ENCODE measurements around the gene RPL5.

DNA sequence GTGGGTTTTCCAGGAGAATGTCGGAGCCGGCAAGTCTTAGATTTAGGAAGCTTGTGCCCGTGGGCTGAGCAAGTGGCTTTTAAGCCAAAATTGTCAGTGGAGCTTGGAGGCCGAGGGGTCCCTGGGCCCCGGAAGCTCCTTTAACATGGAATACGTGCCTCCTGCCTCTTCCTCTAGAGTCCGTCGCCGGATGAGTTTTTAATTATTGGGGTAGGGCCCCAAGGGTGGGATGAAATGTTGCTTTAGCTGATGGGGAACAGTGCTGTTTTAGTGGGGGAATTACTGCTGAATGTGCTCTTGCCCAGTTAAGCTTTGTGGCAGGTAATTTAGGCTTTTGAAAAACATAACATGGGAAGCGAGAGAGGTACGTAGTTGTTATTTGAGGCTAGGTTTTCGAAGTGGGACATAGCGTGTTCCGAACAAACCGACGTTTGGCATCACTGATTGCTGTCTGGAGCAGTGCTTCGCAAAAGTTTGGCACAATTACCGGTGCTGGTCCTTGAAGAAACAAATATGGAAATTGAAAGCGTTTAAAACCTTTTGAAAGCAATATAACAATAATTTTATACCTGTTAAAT is 786 bp downstream of the RPL5 start:
- TF ChIP-seq, protein P1, sequence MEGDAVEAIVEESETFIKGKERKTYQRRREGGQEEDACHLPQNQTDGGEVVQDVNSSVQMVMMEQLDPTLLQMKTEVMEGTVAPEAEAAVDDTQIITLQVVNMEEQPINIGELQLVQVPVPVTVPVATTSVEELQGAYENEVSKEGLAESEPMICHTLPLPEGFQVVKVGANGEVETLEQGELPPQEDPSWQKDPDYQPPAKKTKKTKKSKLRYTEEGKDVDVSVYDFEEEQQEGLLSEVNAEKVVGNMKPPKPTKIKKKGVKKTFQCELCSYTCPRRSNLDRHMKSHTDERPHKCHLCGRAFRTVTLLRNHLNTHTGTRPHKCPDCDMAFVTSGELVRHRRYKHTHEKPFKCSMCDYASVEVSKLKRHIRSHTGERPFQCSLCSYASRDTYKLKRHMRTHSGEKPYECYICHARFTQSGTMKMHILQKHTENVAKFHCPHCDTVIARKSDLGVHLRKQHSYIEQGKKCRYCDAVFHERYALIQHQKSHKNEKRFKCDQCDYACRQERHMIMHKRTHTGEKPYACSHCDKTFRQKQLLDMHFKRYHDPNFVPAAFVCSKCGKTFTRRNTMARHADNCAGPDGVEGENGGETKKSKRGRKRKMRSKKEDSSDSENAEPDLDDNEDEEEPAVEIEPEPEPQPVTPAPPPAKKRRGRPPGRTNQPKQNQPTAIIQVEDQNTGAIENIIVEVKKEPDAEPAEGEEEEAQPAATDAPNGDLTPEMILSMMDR (IDR thresholded peaks at IDR 0.05): no peak
- TF ChIP-seq POLR2A (IDR thresholded peaks at IDR 0.05): no peak

Data from right lobe of liver (tissue), 4 donors.